Tibial artery (tissue), 4 donors: ENCODE results near the gene MXD4.
"Not testable (repeated sequence)": the region's sequence is repeated elsewhere in the genome, so short reads cannot be mapped to it uniquely, and the experiment has no call there.

Source experiments
- DNase-seq, 2 donors: peaks; one replicate each; pipeline ENCODE4 v3.0.0-alpha.2; 2019
- H3K27ac ChIP-seq, 2 donors: fragments of 200-600 bp; sonication (generic) in 1 of 2; 1 replicate in 1 of 2; 2 replicates in 1 of 2; pipeline ENCODE4 v1.5.1; 2018 to 2019; ENCODE audit warnings: mild to moderate bottlenecking in 1 of 2
- H3K27me3 ChIP-seq, 2 donors: fragments of 200-600 bp; sonication (generic) in 1 of 2; one replicate each; pipeline versions ENCODE4 v1.5.1 to v1.6.0; 2016 to 2019
- H3K36me3 ChIP-seq, 3 donors: fragments of 200-600 bp; sonication (generic) in 2 of 3; one replicate each; pipeline ENCODE4 v1.5.1; 2016 to 2019; ENCODE audit warnings: mild to moderate bottlenecking in 2 of 3
- H3K4me1 ChIP-seq, 4 donors: fragments of 200-600 bp; sonication (generic) in 2 of 4; 1 replicate in 3 of 4; 2 replicates in 1 of 4; pipeline ENCODE4 v1.5.1; 2016 to 2019
- H3K4me3 ChIP-seq, 2 donors: fragments of 200-600 bp; sonication (generic) in 1 of 2; 1 replicate in 1 of 2; 2 replicates in 1 of 2; pipeline ENCODE4 v1.5.1; 2018 to 2019; ENCODE audit warnings: mild to moderate bottlenecking in 2 of 2
- H3K9me3 ChIP-seq, 3 donors: fragments of 200-600 bp; sonication (generic) in 1 of 3; one replicate each; pipeline ENCODE4 v1.5.1; 2016 to 2019
- CTCF ChIP-seq, 2 experiments: fragments of 200-600 bp in 1 of 2; fragments of 450-650 bp in 1 of 2; IDR thresholded peaks; one replicate each; pipeline ENCODE4 v1.5.1; 2017 to 2019; ENCODE audit warnings: antibody characterized with exemption in 2 of 2, mild to moderate bottlenecking in 1 of 2, moderate library complexity in 1 of 2
- intact Hi-C: fragments of 100-400 bp; cut with DNase I; formaldehyde crosslinking; loops from one replicate; pipeline ENCODE4 v1.15.0; 2023; ENCODE audit warnings: low total_unique reads

Gene MXD4

GRCh38 chr4:2236944-2237666 lies 24.8 kb downstream of the MXD4 start:
- DNase-seq, result no peak
- no peak for TF ChIP-seq CTCF (IDR thresholded peaks at IDR 0.05)
- peaks cover 7 to 27% (median 9%) of the 10 kb centered on the region in 3 donors for H3K36me3 ChIP-seq

GRCh38 chr4:2231082-2231481 lies 30.8 kb downstream of the MXD4 start:
- intact Hi-C loops, result no loop called here
- Histone ChIP-seq H3K4me3 (no peak overlapping the region), H3K36me3 (peaks cover 7 to 40% (median 22%) of the 10 kb centered on the region in 3 donors), H3K9me3 (no peaks in the 10 kb centered on the region), H3K27ac (no peak overlapping the region), H3K4me1 (no peaks in the 10 kb centered on the region), H3K27me3 (no peaks in the 10 kb centered on the region)
- no peak for TF ChIP-seq CTCF (IDR thresholded peaks at IDR 0.05)
- no peak for DNase-seq

More at GRCh38 chr4:2236944-2237666, 24.8 kb downstream of the MXD4 start:
- intact Hi-C loops, result no loop called here
- Histone ChIP-seq H3K27me3 (no peaks in the 10 kb centered on the region), H3K4me3 (no peak overlapping the region), H3K9me3 (no peaks in the 10 kb centered on the region), H3K4me1 (peaks cover 0 to 45% (median 24%) of the 10 kb centered on the region in 4 donors), H3K27ac (no peak overlapping the region)

GRCh38 chr4:2226261-2226660 lies 35.6 kb downstream of the MXD4 start:
- H3K9me3 ChIP-seq, result no peaks in the 10 kb centered on the region
- TF ChIP-seq CTCF (IDR thresholded peaks at IDR 0.05), result no peak
- no peak overlapping the region for H3K4me3 ChIP-seq
- peaks cover 7 to 33% (median 19%) of the 10 kb centered on the region in 3 donors for H3K36me3 ChIP-seq
- no peak for DNase-seq
- no peaks in the 10 kb centered on the region for H3K4me1 ChIP-seq
- no peak overlapping the region for H3K27ac ChIP-seq
- H3K27me3 ChIP-seq, result no peaks in the 10 kb centered on the region
- intact Hi-C loops, result no loop called here

- H3K27me3 ChIP-seq, result no peaks in the 10 kb centered on the region
- DNase-seq, result no peak
- peaks cover 7 to 21% (median 11%) of the 10 kb centered on the region in 3 donors for H3K36me3 ChIP-seq
- peaks cover 0 to 4% (median 0%) of the 10 kb centered on the region in 4 donors for H3K4me1 ChIP-seq
- no peak overlapping the region for H3K4me3 ChIP-seq
- H3K9me3 ChIP-seq, result no peaks in the 10 kb centered on the region
- H3K27ac ChIP-seq, result no peak overlapping the region
- TF ChIP-seq CTCF (IDR thresholded peaks at IDR 0.05), result no peak
- intact Hi-C loops, result no loop called here
Measured at GRCh38 chr4:2222838-2223237, 39.1 kb downstream of the MXD4 start.

- DNase-seq, H3K4me3 ChIP-seq, H3K9me3 ChIP-seq, intact Hi-C loops, H3K27ac ChIP-seq, H3K27me3 ChIP-seq, H3K4me1 ChIP-seq: not testable (repeated sequence)
- peaks cover 7 to 20% (median 11%) of the 10 kb centered on the region in 3 donors for H3K36me3 ChIP-seq
Measured at GRCh38 chr4:2221378-2221777, 40.5 kb downstream of the MXD4 start.

GRCh38 chr4:2220016-2220630 lies 41.8 kb downstream of the MXD4 start:
- H3K36me3 ChIP-seq, result peaks cover 7 to 12% (median 11%) of the 10 kb centered on the region in 3 donors
- H3K27me3 ChIP-seq, result no peaks in the 10 kb centered on the region
- intact Hi-C loops, result no loop called here
- peaks cover 0 to 4% (median 0%) of the 10 kb centered on the region in 4 donors for H3K4me1 ChIP-seq
- no peak overlapping the region for H3K27ac ChIP-seq
- H3K4me3 ChIP-seq, result no peak overlapping the region
- H3K9me3 ChIP-seq, result no peaks in the 10 kb centered on the region
- DNase-seq, result peak; percentile 68 to 80
- TF ChIP-seq CTCF (IDR thresholded peaks at IDR 0.05), result peak; percentile 80 to 83
